Fibroblast of lung (primary cell): Measurements from ENCODE around the gene CCNF. TPM values are rescaled to one million over a fixed set of nuclear protein-coding genes. Genes with fewer than 3 reads are reported as not detected.

Experiments
- DNase-seq, 2 donors: peaks; one replicate each; pipeline versions ENCODE4 v3.0.0 to v3.0.0-alpha.2; 2010; ENCODE audit warnings: low read depth in 2 of 2
- H2AFZ ChIP-seq: 2 replicates; pipeline ENCODE4 v1.5.1; 2012; ENCODE audit warnings: low read length, control low read depth, inconsistent platforms
- H3K27ac ChIP-seq: 2 replicates; pipeline ENCODE4 v1.5.1; 2011; ENCODE audit warnings: low read length, control low read depth; ENCODE audit not compliant: insufficient read depth
- H3K27me3 ChIP-seq: 2 replicates; pipeline ENCODE4 v1.5.1; 2011; ENCODE audit warnings: mild to moderate bottlenecking, low read length; ENCODE audit not compliant: control insufficient read depth, insufficient read depth
- H3K36me3 ChIP-seq: 2 replicates; pipeline ENCODE4 v1.5.1; 2011; ENCODE audit warnings: low read length; ENCODE audit not compliant: control insufficient read depth, insufficient read depth
- H3K4me1 ChIP-seq: 2 replicates; pipeline ENCODE4 v1.5.1; 2011; ENCODE audit warnings: low read length; ENCODE audit not compliant: control insufficient read depth, insufficient read depth; ENCODE audit errors: extremely low read depth
- H3K4me2 ChIP-seq: 2 replicates; pipeline ENCODE4 v1.5.1; 2011; ENCODE audit warnings: low read length, control low read depth; ENCODE audit not compliant: insufficient read depth; ENCODE audit errors: extremely low read depth
- H3K4me3 ChIP-seq, 4 experiments: fragments of 200-600 bp in 1 of 4; sonication (generic) in 1 of 4; replicated peaks in 1 of 4; 2 replicates each; pipeline ENCODE4 v1.5.1; 2011 to 2016; ENCODE audit warnings: low read length in 4 of 4, low read depth in 3 of 4, mild to moderate bottlenecking in 3 of 4, control low read depth in 2 of 4, inconsistent platforms in 1 of 4, mixed read lengths in 1 of 4; ENCODE audit not compliant: insufficient read depth in 1 of 4; ENCODE audit errors: control extremely low read depth in 1 of 4
- H3K79me2 ChIP-seq: 2 replicates; pipeline ENCODE4 v1.5.1; 2012; ENCODE audit warnings: mild to moderate bottlenecking, low read length, inconsistent platforms; ENCODE audit not compliant: control insufficient read depth, insufficient read depth
- H3K9ac ChIP-seq: 2 replicates; pipeline ENCODE4 v1.5.1; 2011; ENCODE audit warnings: mild to moderate bottlenecking, low read length, control low read depth; ENCODE audit not compliant: insufficient read depth
- H3K9me3 ChIP-seq: 2 replicates; pipeline ENCODE4 v1.5.1; 2012; ENCODE audit warnings: low read depth, low read length; ENCODE audit not compliant: control insufficient read depth, insufficient read depth
- H4K20me1 ChIP-seq: 2 replicates; pipeline ENCODE4 v1.5.1; 2011; ENCODE audit warnings: low read length; ENCODE audit not compliant: control insufficient read depth, insufficient read depth; ENCODE audit errors: extremely low read depth
- EZH2 ChIP-seq: IDR thresholded peaks from 2 replicates; pipeline ENCODE4 v1.5.1; 2012; ENCODE audit warnings: low read length, control low read depth, mild to moderate bottlenecking; ENCODE audit errors: missing control alignments
- polyA plus RNA-seq, 2 donors: library from polyadenylated mRNA; depleted of rRNA in 1 of 2; stranded (reverse) in 1 of 2; unstranded in 1 of 2; fragments of >200 nt; gene quantifications; 2 replicates each; pipeline ENCODE4 v1.2.1, GENCODE V29; 2011 to 2012; ENCODE audit warnings: missing spikeins in 1 of 2
- total RNA-seq: library from RNA; depleted of rRNA; stranded (reverse); fragments of >200 nt; gene quantifications from 2 replicates; pipeline ENCODE4 v1.2.1, GENCODE V29; 2014
- TF ChIP-seq, protein P1 (sequence below), 2 donors: IDR thresholded peaks in 1 of 2; conservative IDR thresholded peaks in 1 of 2; 1 replicate in 1 of 2; 2 replicates in 1 of 2; pipeline ENCODE4 v1.5.1; 2011 to 2012; ENCODE audit warnings: low read length in 2 of 2, control low read depth in 1 of 2, inconsistent platforms in 1 of 2, low read depth in 1 of 2, mild to moderate bottlenecking in 1 of 2

The CCNF gene
- total and polyA plus RNA-seq, 2 donors (not counting 1 experiment from before 2014, with no cell fraction given), result 3.8 to 7.3 TPM

- no peak for DNase-seq
- H2AFZ ChIP-seq, result no peak overlapping the region
These were observed 71.2 kb downstream of the CCNF start for GRCh38 chr16:2500430-2500917.

DNA sequence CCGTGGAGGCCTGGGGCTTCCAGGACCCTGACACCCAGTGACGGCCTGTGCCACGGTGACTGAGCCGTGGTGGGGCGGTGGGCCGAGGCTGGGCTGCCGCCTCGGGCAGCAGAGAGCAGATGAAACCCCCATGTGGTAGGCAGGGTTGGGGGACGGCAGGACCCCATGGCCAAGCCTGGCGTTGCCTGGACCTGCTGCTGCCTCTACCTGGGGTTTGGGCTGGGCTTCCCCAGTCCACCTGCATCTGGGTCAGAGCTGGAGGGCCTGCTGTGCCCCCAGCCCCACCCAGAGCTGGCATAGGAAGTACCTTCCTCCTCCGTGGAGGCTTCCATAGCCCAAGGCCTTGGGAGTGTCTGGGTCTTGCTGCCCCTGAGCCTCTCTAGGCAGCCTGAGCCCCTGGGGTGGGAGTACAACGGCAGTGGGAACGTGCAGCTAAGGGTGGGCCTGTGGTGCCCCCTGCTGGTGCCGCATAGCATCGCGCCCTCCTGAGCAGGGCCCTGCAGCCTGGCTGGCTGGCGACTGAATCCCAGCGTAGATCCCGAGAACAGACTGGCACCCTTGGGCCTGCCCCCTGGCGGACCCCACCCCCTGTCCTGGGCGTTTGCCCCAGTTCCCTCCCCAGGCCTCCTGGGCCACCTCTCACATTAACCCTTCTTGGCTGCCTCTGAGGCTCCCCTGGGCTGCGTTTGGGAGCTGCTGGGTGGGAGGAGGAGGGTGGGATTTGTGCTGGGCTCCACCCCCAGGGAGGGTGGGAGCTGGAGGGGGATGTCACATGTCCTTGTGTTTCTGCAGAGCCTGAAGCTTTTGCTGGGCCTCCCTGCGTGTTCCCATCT is 71.9 kb downstream of the CCNF start:
- H3K36me3 ChIP-seq, result peaks cover 10% of the 10 kb centered on the region
- no peaks in the 10 kb centered on the region for H3K79me2 ChIP-seq
- TF ChIP-seq, protein P1, sequence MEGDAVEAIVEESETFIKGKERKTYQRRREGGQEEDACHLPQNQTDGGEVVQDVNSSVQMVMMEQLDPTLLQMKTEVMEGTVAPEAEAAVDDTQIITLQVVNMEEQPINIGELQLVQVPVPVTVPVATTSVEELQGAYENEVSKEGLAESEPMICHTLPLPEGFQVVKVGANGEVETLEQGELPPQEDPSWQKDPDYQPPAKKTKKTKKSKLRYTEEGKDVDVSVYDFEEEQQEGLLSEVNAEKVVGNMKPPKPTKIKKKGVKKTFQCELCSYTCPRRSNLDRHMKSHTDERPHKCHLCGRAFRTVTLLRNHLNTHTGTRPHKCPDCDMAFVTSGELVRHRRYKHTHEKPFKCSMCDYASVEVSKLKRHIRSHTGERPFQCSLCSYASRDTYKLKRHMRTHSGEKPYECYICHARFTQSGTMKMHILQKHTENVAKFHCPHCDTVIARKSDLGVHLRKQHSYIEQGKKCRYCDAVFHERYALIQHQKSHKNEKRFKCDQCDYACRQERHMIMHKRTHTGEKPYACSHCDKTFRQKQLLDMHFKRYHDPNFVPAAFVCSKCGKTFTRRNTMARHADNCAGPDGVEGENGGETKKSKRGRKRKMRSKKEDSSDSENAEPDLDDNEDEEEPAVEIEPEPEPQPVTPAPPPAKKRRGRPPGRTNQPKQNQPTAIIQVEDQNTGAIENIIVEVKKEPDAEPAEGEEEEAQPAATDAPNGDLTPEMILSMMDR (conservative IDR thresholded peaks at IDR 0.05 in 1 of 2, IDR thresholded peaks at IDR 0.05 in 1 of 2; ENCODE audit: low read depth in 1 of 2, low read length in 2 of 2), result peak; percentile 91 to 94
- no peak for TF ChIP-seq EZH2
- no peak overlapping the region for H3K4me2 ChIP-seq
- no peak overlapping the region for H2AFZ ChIP-seq
- H3K27ac ChIP-seq, result no peak overlapping the region
- no peaks in the 10 kb centered on the region for H4K20me1 ChIP-seq
- H3K4me1 ChIP-seq, result peaks cover 6% of the 10 kb centered on the region
- peak; percentile 58 to 83 for DNase-seq
- peak overlapping the region in 1 of 4 experiments; percentile 25 for H3K4me3 ChIP-seq
- H3K9me3 ChIP-seq, result no peaks in the 10 kb centered on the region
- no peak overlapping the region for H3K9ac ChIP-seq
- no peaks in the 10 kb centered on the region for H3K27me3 ChIP-seq

More at GRCh38 chr16:2500430-2500917, 71.2 kb downstream of the CCNF start:
- no peaks in the 10 kb centered on the region for H3K27me3 ChIP-seq
- TF ChIP-seq, protein P1 (conservative IDR thresholded peaks at IDR 0.05 in 1 of 2, IDR thresholded peaks at IDR 0.05 in 1 of 2; ENCODE audit: low read depth in 1 of 2, low read length in 2 of 2), result no peak
- no peak for TF ChIP-seq EZH2
- H3K79me2 ChIP-seq, result no peaks in the 10 kb centered on the region
- no peaks in the 10 kb centered on the region for H3K9me3 ChIP-seq
- no peak overlapping the region for H3K9ac ChIP-seq
- H3K4me3 ChIP-seq, result no peak overlapping the region
- H3K36me3 ChIP-seq, result peaks cover 12% of the 10 kb centered on the region
- no peak overlapping the region for H3K27ac ChIP-seq
- no peaks in the 10 kb centered on the region for H4K20me1 ChIP-seq
- no peak overlapping the region for H3K4me2 ChIP-seq
- H3K4me1 ChIP-seq, result peaks cover 6% of the 10 kb centered on the region

DNA sequence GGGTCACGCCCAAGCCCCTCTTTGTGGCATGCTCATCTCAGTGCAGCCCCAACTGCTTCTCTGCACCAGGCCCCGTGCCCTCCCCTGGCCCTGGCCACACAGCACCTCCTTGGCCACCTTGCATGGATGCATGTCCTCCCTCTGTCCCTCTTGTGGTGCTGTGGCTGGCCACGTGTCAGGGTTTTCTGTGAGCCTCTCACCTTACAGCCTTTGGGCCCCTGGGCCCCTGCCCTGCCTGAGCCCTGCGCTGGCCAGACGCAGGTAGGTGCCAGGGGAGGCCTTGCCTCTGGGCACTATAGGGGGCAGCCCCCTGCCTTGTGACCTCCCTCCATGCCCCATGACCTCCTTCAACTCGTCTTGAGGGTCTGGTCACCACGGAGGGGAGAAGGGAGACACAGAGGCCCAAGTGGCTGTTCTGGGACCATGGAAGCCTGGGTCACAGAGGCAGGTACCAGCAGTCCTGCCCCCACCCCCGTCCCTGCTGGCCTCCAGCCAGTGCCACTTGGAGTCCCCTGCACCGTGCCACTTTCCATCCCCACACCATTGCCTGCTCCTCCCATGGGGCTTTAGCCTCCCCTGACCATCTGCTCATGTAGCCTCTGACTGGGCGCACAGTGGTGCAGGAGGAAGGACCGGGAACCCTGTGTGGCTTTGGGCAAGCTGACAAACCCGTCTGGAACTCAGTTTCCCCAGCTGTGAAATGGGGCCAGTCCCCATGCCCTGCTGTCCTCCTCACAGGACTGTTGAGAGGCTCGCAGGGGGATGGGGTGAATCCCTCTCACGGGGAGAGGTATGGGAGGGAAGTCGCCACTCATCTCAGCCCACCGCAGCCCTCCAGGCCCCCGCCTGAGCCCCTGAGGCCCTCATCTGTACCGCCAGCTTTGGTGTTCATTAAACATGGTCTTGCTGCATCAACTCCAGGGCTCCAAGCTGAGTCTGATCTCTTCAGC is 73.0 kb downstream of the CCNF start:
- Histone ChIP-seq H3K27me3 (no peaks in the 10 kb centered on the region), H3K36me3 (peaks cover 4% of the 10 kb centered on the region), H3K4me1 (peaks cover 3% of the 10 kb centered on the region), H2AFZ (no peak overlapping the region), H3K9me3 (no peaks in the 10 kb centered on the region), H3K9ac (no peak overlapping the region), H3K4me2 (no peak overlapping the region), H3K79me2 (no peaks in the 10 kb centered on the region), H3K27ac (no peak overlapping the region), H4K20me1 (no peaks in the 10 kb centered on the region), H3K4me3 (no peak overlapping the region)
- no peak for TF ChIP-seq EZH2
- TF ChIP-seq, protein P1 (conservative IDR thresholded peaks at IDR 0.05 in 1 of 2, IDR thresholded peaks at IDR 0.05 in 1 of 2; ENCODE audit: low read depth in 1 of 2, low read length in 2 of 2), result no peak
- DNase-seq, result no peak
